Uterus (tissue), 4 donors: ENCODE measurements around the gene ADCY2. TPM values are rescaled to one million over a fixed set of nuclear protein-coding genes. Genes with fewer than 3 reads are reported as not detected.

ENCODE experiments used
- DNase-seq, 2 donors: peaks; one replicate each; pipeline ENCODE4 v3.0.0-alpha.2; 2019 to 2020
- H3K27ac ChIP-seq, 2 donors: fragments of 200-600 bp; sonication (generic); 1 replicate in 1 of 2; 2 replicates in 1 of 2; pipeline ENCODE4 v1.5.1; 2016 to 2018
- H3K27me3 ChIP-seq, 2 donors: fragments of 200-600 bp; sonication (generic); one replicate each; pipeline ENCODE4 v1.5.1; 2018 to 2019; ENCODE audit warnings: control low read depth in 1 of 2
- H3K36me3 ChIP-seq, 2 donors: fragments of 200-600 bp; sonication (generic); one replicate each; pipeline ENCODE4 v1.5.1; 2019; ENCODE audit warnings: control low read depth in 1 of 2
- H3K4me1 ChIP-seq, 2 donors: fragments of 200-600 bp; sonication (generic); one replicate each; pipeline ENCODE4 v1.5.1; 2018 to 2019; ENCODE audit warnings: control low read depth in 1 of 2
- H3K4me3 ChIP-seq, 2 donors: fragments of 200-600 bp; sonication (generic); 1 replicate in 1 of 2; 2 replicates in 1 of 2; pipeline ENCODE4 v1.5.1; 2018 to 2019; ENCODE audit warnings: mild to moderate bottlenecking in 1 of 2
- H3K9me3 ChIP-seq, 2 donors: fragments of 200-600 bp; sonication (generic); one replicate each; pipeline ENCODE4 v1.5.1; 2019; ENCODE audit warnings: control low read depth in 1 of 2
- CTCF ChIP-seq, 4 experiments: fragments of 200-600 bp in 2 of 4; fragments of 450-650 bp in 2 of 4; sonication (generic) in 2 of 4; IDR thresholded peaks; one replicate each; pipeline ENCODE4 v1.5.1; 2016 to 2019; ENCODE audit warnings: antibody characterized with exemption in 4 of 4, mild to moderate bottlenecking in 2 of 4, moderate library complexity in 1 of 4
- POLR2A ChIP-seq, 2 donors: fragments of 450-650 bp; IDR thresholded peaks; one replicate each; pipeline ENCODE4 v1.6.1; 2016; ENCODE audit warnings: antibody characterized with exemption in 2 of 2, mild to moderate bottlenecking in 1 of 2, moderate library complexity in 1 of 2
- intact Hi-C: fragments of 100-400 bp; cut with DNase I; formaldehyde crosslinking; loops from one replicate; pipeline ENCODE4 v1.15.1; 2023; ENCODE audit warnings: low total_unique reads
- total RNA-seq, 4 donors: library from RNA; depleted of rRNA in 3 of 4; stranded (reverse); fragments of >200 nt in 3 of 4; gene quantifications; one replicate each; pipeline versions ENCODE4 v1.1.0 to v1.2.4, GENCODE V29; 2014 to 2023
- donor health status: DM: yes; HTN: yes; CAD: no.

Gene ADCY2
- total RNA-seq, 4 donors from 2014 or later = 3.8 to 25.3 (median 4.5) TPM

GRCh38 chr5:7793895-7794294 is 398.0 kb downstream of the ADCY2 start:
- H3K27ac ChIP-seq = no peak overlapping the region
- no peak for DNase-seq
- intact Hi-C loops = no loop called here
- TF ChIP-seq CTCF (IDR thresholded peaks at IDR 0.05) (no peak), POLR2A (IDR thresholded peaks at IDR 0.05) (no peak)
- H3K27me3 ChIP-seq = no peaks in the 10 kb centered on the region
- H3K4me3 ChIP-seq = no peak overlapping the region
- no peaks in the 10 kb centered on the region for H3K36me3 ChIP-seq
- no peaks in the 10 kb centered on the region for H3K4me1 ChIP-seq
- no peaks in the 10 kb centered on the region for H3K9me3 ChIP-seq

- Histone ChIP-seq H3K9me3 (no peaks in the 10 kb centered on the region), H3K36me3 (no peaks in the 10 kb centered on the region), H3K27ac (no peak overlapping the region), H3K27me3 (no peaks in the 10 kb centered on the region), H3K4me1 (no peaks in the 10 kb centered on the region), H3K4me3 (no peak overlapping the region)
- intact Hi-C loops = no loop called here
- DNase-seq = no peak
- TF ChIP-seq POLR2A (IDR thresholded peaks at IDR 0.05) (no peak), CTCF (IDR thresholded peaks at IDR 0.05) (no peak)
Observed at GRCh38 chr5:7794311-7794710, 398.4 kb downstream of the ADCY2 start.

GRCh38 chr5:7794823-7795222 is 398.9 kb downstream of the ADCY2 start:
- no peak overlapping the region for H3K27ac ChIP-seq

GRCh38 chr5:7795306-7795705 is 399.4 kb downstream of the ADCY2 start:
- no peak for DNase-seq
- H3K4me1 ChIP-seq = no peaks in the 10 kb centered on the region
- H3K36me3 ChIP-seq = no peaks in the 10 kb centered on the region
- H3K27me3 ChIP-seq = no peaks in the 10 kb centered on the region
- no peak overlapping the region for H3K27ac ChIP-seq
- no peak overlapping the region for H3K4me3 ChIP-seq
- no peak for TF ChIP-seq CTCF (IDR thresholded peaks at IDR 0.05)
- no peak for TF ChIP-seq POLR2A (IDR thresholded peaks at IDR 0.05)
- intact Hi-C loops = no loop called here
- H3K9me3 ChIP-seq = no peaks in the 10 kb centered on the region

More at GRCh38 chr5:7794823-7795222, 398.9 kb downstream of the ADCY2 start:
- Histone ChIP-seq H3K27me3 (no peaks in the 10 kb centered on the region), H3K4me1 (no peaks in the 10 kb centered on the region), H3K4me3 (no peak overlapping the region), H3K9me3 (no peaks in the 10 kb centered on the region), H3K36me3 (no peaks in the 10 kb centered on the region)
- DNase-seq = no peak
- TF ChIP-seq POLR2A (IDR thresholded peaks at IDR 0.05) = no peak
- no peak for TF ChIP-seq CTCF (IDR thresholded peaks at IDR 0.05)
- intact Hi-C loops = no loop called here

- H3K9me3 ChIP-seq = no peaks in the 10 kb centered on the region
- no peaks in the 10 kb centered on the region for H3K4me1 ChIP-seq
- DNase-seq = no peak
- no peaks in the 10 kb centered on the region for H3K36me3 ChIP-seq
- H3K4me3 ChIP-seq = no peak overlapping the region
- intact Hi-C loops = no loop called here
- H3K27me3 ChIP-seq = no peaks in the 10 kb centered on the region
- no peak for TF ChIP-seq CTCF (IDR thresholded peaks at IDR 0.05)
- no peak for TF ChIP-seq POLR2A (IDR thresholded peaks at IDR 0.05)
- no peak overlapping the region for H3K27ac ChIP-seq
Observed at GRCh38 chr5:7801891-7802614, 406.1 kb downstream of the ADCY2 start.
